ENCODE data around the gene TNFRSF1A.

GRCh38 chr12:6373022-6373787 is 31.3 kb upstream of the TNFRSF1A start:
- TF ChIP-seq POLR2AphosphoS5 (IDR thresholded peaks at IDR 0.05; ENCODE audit: low read depth) (no peak), GABPA (IDR thresholded peaks at IDR 0.05; ENCODE audit: low read depth) (no peak)

Data from HL-60 (cell line).